Activated CD4-positive, alpha-beta T cell treated with anti-CD3 and anti-CD28 coated beads, Interleukin-2, amount 50 U/mL, for 4 hours (primary cell): ENCODE measurements around the gene INPP5D.
"Not testable (repeated sequence)": the region's sequence is repeated elsewhere in the genome, so short reads cannot be mapped to it uniquely, and the experiment has no call there.

ENCODE experiments used
- DNase-seq, 2 experiments: peaks; one replicate each; pipeline ENCODE4 v3.0.0-alpha.2; 2020

Gene INPP5D

GRCh38 chr2:233186851-233187250 lies 126.7 kb downstream of the INPP5D start:
- no peak for DNase-seq

- no peak for DNase-seq
Observed at GRCh38 chr2:233189025-233189424, 128.9 kb downstream of the INPP5D start.

GRCh38 chr2:233191016-233191415 lies 130.9 kb downstream of the INPP5D start:
- DNase-seq: not testable (repeated sequence)

GRCh38 chr2:233193738-233194137 lies 133.6 kb downstream of the INPP5D start:
- DNase-seq: no peak

DNA sequence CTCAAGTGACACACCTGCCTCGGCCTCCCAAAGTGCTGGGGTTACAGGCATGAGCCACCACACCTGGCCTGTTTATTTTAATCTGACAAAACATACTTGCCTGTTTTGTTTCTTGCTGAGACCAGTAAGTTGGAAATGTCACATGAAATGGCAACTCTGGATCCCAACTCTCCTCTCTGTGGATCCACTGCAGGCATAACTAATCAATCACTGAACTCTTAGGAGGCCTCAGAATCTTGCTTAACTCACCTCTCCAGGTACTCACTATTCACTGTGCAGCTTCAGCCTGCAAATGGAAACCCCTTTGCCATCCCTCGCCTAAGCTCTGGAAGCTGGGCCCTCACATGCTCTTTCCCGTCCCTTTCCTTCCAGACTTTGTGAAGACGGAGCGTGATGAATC lies 134.9 kb downstream of the INPP5D start:
- DNase-seq: no peak

DNA sequence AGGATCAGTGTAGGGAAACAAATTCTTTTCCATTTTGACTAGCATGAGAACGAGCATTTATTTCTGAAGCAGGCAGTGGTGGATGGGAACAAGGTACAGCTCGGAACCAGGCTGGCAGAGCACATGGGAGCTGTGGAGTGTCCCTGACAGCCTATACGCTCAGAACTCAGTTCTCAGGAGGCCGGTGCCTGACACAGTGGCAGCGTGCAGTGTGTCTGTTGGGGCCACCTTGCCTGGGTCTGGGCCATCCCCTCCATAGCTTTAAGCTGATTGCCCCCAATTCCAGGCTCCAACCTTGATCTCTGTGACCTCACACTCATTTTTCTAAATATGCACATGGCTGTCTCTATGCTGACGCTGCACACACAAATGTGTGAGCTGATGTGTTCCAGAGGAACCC lies 136.9 kb downstream of the INPP5D start:
- no peak for DNase-seq

DNA sequence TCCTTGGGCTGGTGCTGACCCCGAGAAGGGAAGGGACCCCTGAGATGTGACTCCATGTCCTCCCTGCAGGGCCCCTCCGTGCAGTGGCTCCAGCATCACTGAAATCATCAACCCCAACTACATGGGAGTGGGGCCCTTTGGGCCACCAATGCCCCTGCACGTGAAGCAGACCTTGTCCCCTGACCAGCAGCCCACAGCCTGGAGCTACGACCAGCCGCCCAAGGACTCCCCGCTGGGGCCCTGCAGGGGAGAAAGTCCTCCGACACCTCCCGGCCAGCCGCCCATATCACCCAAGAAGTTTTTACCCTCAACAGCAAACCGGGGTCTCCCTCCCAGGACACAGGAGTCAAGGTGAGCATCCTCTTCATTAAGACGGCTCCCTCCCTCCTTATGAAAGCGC lies 137.9 kb downstream of the INPP5D start:
- no peak for DNase-seq

DNA sequence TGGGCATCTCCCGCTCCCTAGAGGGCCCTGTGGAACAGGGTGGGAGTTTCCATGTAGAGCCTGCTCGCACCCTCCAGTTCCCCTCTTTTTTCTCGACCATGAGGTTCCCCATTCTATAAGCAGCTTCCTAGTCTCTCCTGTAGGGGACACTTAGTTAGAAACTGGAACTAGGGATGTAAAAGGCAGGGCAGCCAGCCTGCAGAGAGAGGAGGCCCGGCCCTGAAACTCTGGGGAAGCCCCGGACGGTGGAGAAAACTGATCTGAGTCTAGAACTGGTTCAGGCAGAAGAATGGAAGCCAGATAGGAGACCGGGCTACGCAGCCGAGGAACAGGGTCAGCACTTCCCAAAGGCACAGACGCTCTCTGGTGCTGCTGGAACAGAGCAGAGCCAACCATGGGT lies 139.7 kb downstream of the INPP5D start:
- no peak for DNase-seq

- not testable (repeated sequence) for DNase-seq
Observed at GRCh38 chr2:233200790-233201189, 140.6 kb downstream of the INPP5D start.

- DNase-seq: no peak
Observed at GRCh38 chr2:233201258-233202013, 141.3 kb downstream of the INPP5D start.

DNA sequence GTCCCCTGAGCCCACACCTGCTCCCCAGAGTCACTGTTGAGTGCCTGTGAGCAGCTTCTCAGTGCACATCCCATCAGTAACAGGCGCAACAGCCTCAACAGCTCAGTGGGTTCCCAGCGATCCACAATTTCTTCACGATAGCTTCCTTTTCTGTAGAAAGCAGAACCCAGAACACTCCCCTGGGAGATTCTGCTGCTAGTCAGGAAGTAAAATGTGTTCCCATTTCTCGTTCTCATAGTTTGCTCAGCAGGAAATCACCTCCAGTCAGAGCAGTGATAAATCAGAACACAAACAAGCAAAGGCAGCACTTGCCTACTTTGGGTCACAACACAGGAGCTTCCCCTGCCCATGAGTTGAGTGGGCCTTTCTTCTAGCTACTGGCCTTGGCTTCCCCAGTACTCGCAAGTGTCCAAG lies 142.4 kb downstream of the INPP5D start:
- DNase-seq: no peak

- no peak for DNase-seq
Observed at GRCh38 chr2:233203060-233203459, 142.9 kb downstream of the INPP5D start.

DNA sequence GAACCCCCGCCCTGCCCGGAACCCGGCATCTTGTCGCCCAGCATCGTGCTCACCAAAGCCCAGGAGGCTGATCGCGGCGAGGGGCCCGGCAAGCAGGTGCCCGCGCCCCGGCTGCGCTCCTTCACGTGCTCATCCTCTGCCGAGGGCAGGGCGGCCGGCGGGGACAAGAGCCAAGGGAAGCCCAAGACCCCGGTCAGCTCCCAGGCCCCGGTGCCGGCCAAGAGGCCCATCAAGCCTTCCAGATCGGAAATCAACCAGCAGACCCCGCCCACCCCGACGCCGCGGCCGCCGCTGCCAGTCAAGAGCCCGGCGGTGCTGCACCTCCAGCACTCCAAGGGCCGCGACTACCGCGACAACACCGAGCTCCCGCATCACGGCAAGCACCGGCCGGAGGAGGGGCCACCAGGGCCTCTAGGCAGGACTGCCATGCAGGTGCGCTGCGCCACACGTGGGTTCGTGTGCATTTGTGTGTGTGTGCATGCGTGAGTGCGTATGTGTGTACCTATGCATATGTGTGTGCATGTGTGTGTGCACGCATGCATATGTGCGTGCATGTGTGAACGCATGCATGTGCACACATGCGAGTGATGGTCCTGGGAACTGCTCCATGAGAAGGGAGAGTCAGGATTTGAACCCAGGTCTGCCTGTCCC lies 144.3 kb downstream of the INPP5D start:
- DNase-seq: no peak

- DNase-seq: no peak
Observed at GRCh38 chr2:233208382-233209116, 148.4 kb downstream of the INPP5D start.

- DNase-seq: no peak
Observed at GRCh38 chr2:233209117-233209532, 149.0 kb downstream of the INPP5D start.

- DNase-seq: no peak
Observed at GRCh38 chr2:233209533-233210171, 149.5 kb downstream of the INPP5D start.

DNA sequence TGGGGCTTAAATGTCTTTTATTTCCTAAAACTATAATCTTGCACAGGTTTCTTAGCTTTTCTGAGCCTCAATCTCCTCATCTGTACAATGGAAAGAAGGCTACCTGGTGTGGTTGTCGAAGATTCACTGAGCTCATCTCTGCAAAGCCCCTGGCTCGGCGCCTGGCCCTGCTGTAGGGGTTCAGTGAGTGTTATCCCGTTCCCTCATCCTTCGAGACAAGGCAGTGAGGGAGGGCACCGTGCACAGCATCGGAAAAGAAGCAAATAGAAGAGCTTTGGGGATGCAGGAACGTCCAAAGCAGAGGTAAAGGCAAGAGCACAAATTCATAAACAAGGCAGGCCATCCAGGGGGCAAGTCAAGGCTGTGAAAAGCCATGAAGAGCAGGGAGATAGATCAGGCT lies 150.1 kb downstream of the INPP5D start:
- no peak for DNase-seq

GRCh38 chr2:233210843-233211547 lies 150.9 kb downstream of the INPP5D start:
- no peak for DNase-seq

DNA sequence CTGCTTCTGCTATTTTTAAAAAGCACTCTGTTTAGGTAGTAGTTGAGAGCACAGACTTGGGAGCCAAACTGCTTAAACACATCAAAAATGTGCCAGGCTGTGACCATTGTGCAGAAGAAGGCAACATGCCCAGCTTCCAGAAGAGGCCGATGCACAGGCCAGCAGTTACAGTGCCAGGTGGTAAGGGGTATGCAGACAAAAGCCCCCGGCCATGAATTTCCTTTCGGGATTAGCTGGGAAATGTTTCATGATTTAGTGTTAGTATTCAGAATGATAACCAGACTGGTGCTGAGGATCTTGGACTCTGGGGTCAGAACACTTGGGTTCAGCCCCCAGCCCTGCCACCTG lies 151.4 kb downstream of the INPP5D start:
- DNase-seq: no peak

DNA sequence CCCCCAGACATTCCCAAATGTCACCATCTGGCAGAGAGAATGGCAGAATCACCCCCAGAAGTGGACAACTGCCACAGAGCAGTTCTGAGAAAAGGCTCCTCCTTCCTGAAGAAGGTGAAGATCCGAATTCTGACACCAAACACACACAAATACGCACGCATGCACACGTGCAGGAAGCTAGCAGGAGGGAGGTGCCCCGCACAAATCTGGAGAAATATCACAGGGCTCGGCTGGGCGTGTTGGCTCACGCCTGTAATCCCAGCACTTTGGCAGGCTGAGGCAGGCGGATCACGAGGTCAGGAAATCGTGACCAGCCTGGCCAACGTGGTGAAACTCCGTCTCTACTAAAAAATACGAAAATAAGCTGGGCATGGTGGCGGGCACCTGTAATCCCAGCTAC lies 152.9 kb downstream of the INPP5D start:
- DNase-seq: no peak

DNA sequence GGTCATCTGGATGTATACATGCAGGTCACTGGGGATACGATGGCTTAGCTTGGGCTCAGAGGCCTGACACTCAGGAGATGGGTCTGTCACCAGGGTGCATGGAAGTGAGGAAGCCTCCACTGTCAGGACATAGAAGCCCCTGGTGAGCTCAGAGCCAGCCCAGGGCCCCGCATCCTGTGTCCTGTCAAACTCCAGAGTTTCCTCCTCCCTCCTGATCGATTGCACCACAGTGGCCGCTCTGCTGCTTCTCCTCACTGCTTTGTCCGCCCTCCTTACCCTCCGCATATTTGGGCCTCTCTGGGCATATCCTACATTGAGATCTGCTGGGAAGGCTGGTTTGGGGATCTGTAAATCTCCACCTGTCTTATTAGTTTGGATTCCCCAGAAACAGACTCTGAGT lies 153.8 kb downstream of the INPP5D start:
- no peak for DNase-seq

GRCh38 chr2:233217892-233218377 lies 157.8 kb downstream of the INPP5D start:
- no peak for DNase-seq

- no peak for DNase-seq
Observed at GRCh38 chr2:233218836-233219235, 158.7 kb downstream of the INPP5D start.
